Measurements from ENCODE around the gene PPP1R16B. TPM values are rescaled to one million over a fixed set of nuclear protein-coding genes. Genes with fewer than 3 reads are reported as not detected.
A peak's percentile ranks its signal among the peaks of the same experiment; 100 is the strongest.

The PPP1R16B gene
- total and polyA plus RNA-seq, 10 of the 15 experiments (the other 5 are each of a cell fraction or from before 2014, with no cell fraction given): 13.4 to 90.2 (median 66.7) TPM

- Histone ChIP-seq H3K79me2 (ENCODE audit: control insufficient read depth, insufficient read depth, low read length) (no peaks in the 10 kb centered on the region), H3K9me3 (replicated peaks; ENCODE audit: control insufficient read depth, insufficient read depth, low read length) (no peaks in the 10 kb centered on the region; the same call in 2 of the 3 replicates), H3K4me2 (ENCODE audit: control insufficient read depth, insufficient read depth) (no peak overlapping the region), H3K27ac (ENCODE audit: control insufficient read depth, insufficient read depth) (no peak overlapping the region), H3K9ac (ENCODE audit: control insufficient read depth, insufficient read depth, low read length) (no peak overlapping the region), H3K4me1 (ENCODE audit: control insufficient read depth, insufficient read depth, low read length) (no peaks in the 10 kb centered on the region), H4K20me1 (ENCODE audit: control insufficient read depth, insufficient read depth) (no peaks in the 10 kb centered on the region), H3K27me3 (replicated peaks in 1 of 2; ENCODE audit: control insufficient read depth in 2 of 2, insufficient read depth in 2 of 2, low read length in 1 of 2) (no peaks in the 10 kb centered on the region), H3K36me3 (ENCODE audit: control insufficient read depth in 2 of 2, insufficient read depth in 2 of 2, low read length in 1 of 2) (peaks cover 51 to 56% of the 10 kb centered on the region in 2 experiments), H2AFZ (ENCODE audit: control insufficient read depth, low read depth, low read length) (no peak overlapping the region), H3K4me3 (no peak overlapping the region)
- in situ Hi-C loops (cut with MboI) (no loop called here), intact Hi-C loops (cut with micrococcal nuclease; ENCODE audit: unreplicated experiment) (no loop called here)
- no TSS peak for BruUV-seq (replicated peaks)
- FAIRE-seq (no peak), ATAC-seq (no peak), DNase-seq (ENCODE audit: low read depth, low spot score) (no peak)
- POLR2A ChIA-PET: no interaction called here
- SMC1A ChIA-PET (ENCODE audit: uncharacterized antibody, unreplicated experiment): no interaction called here
- over 99% methylated on average over 13 of the region's 13 CpGs for WGBS (ENCODE audit: insufficient coverage, insufficient replicate concordance, low lambda C conversion rate, missing lambda C conversion rate)
- RAD21 ChIA-PET (ENCODE audit: unreplicated experiment): no interaction called here
- TF ChIP-seq RCOR1 (conservative IDR thresholded peaks at IDR 0.05; ENCODE audit: low read depth, low read length) (no peak), EGR1 (IDR thresholded peaks at IDR 0.05; ENCODE audit: borderline replicate concordance in 1 of 2, low read depth in 2 of 2, low read length in 2 of 2) (no peak), YBX1 (IDR thresholded peaks at IDR 0.05) (no peak), RELA (IDR thresholded peaks at IDR 0.05; ENCODE audit: borderline replicate concordance, partially characterized antibody) (no peak), SIX5 (IDR thresholded peaks at IDR 0.05; ENCODE audit: low read depth, low read length, severe bottlenecking) (no peak), TCF12 (IDR thresholded peaks at IDR 0.05; ENCODE audit: low read depth, low read length) (no peak), ZSCAN29 (IDR thresholded peaks at IDR 0.05) (no peak)
- CTCF ChIA-PET: interaction anchor here (1.7 kb wide), 1 partner anchor 146 kb away, joined by 5 read pairs; no protein-coding TSS in a partner anchor
These were observed 95.1 kb downstream of the PPP1R16B start for GRCh38 chr20:38900606-38901005.

GRCh38 chr20:38902601-38903000 is 97.1 kb downstream of the PPP1R16B start:
- 96% methylated on average over 8 of the region's 8 CpGs for WGBS (ENCODE audit: insufficient coverage, insufficient replicate concordance, low lambda C conversion rate, missing lambda C conversion rate)
- no peak for FAIRE-seq
- Histone ChIP-seq H3K79me2 (ENCODE audit: control insufficient read depth, insufficient read depth, low read length) (no peaks in the 10 kb centered on the region), H3K27ac (ENCODE audit: control insufficient read depth, insufficient read depth) (no peak overlapping the region), H3K9me3 (replicated peaks; ENCODE audit: control insufficient read depth, insufficient read depth, low read length) (no peaks in the 10 kb centered on the region; the same call in 2 of the 3 replicates), H3K9ac (ENCODE audit: control insufficient read depth, insufficient read depth, low read length) (no peak overlapping the region), H3K4me2 (ENCODE audit: control insufficient read depth, insufficient read depth) (no peak overlapping the region), H3K4me3 (no peak overlapping the region), H3K36me3 (ENCODE audit: control insufficient read depth in 2 of 2, insufficient read depth in 2 of 2, low read length in 1 of 2) (peaks cover 54 to 61% of the 10 kb centered on the region in 2 experiments), H2AFZ (ENCODE audit: control insufficient read depth, low read depth, low read length) (no peak overlapping the region), H3K4me1 (ENCODE audit: control insufficient read depth, insufficient read depth, low read length) (no peaks in the 10 kb centered on the region), H4K20me1 (ENCODE audit: control insufficient read depth, insufficient read depth) (no peaks in the 10 kb centered on the region), H3K27me3 (replicated peaks in 1 of 2; ENCODE audit: control insufficient read depth in 2 of 2, insufficient read depth in 2 of 2, low read length in 1 of 2) (no peaks in the 10 kb centered on the region)
- ATAC-seq: no peak
- in situ Hi-C loops (cut with MboI) (no loop called here), intact Hi-C loops (cut with micrococcal nuclease; ENCODE audit: unreplicated experiment) (no loop called here)
- CTCF ChIA-PET: interaction anchor here (1.8 kb wide), 1 partner anchor 10 kb away, joined by 8 read pairs; no protein-coding TSS in a partner anchor
- TF ChIP-seq KDM1A (IDR thresholded peaks at IDR 0.05; ENCODE audit: borderline replicate concordance): no peak
- peak; percentile 42; the same call in 1 of the 2 replicates for TF ChIP-seq POLR2A (IDR thresholded peaks at IDR 0.05; ENCODE audit: low read depth, low read length)
- BruUV-seq (replicated peaks): no TSS peak
- no peak for DNase-seq (ENCODE audit: low read depth, low spot score)
- RAD21 ChIA-PET (ENCODE audit: unreplicated experiment): no interaction called here
- POLR2A ChIA-PET: no interaction called here
- SMC1A ChIA-PET (ENCODE audit: uncharacterized antibody, unreplicated experiment): no interaction called here

Measured in GM12878 (cell line).